ENCODE measurements around the gene SH2D4B.

Gene SH2D4B

DNA sequence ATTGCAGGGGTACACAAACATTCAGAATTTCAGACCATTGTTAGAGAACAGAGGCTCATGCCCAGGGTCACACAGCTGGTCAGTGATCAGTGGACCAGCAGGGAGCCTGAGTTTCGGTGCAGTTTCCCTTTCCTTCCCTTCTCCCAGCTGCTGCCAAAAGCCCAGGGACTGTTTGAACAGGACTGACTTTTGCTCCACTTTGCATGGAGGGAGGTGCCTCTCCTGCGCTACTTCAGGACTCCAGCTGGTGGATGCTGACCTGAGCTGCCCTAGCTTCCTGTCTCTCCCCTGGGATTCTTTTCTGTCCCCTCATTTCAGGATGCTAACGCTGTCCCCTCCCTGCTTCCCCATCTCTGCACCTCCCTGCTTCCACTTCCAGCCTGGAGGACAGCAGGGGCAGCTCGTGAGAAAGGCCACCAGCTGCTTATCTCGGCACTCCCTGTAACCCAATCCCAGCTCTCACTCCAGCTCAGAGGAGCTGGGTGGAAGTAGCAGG, 14.5 kb downstream of the SH2D4B start:
- H3K4me1 ChIP-seq (ENCODE audit: control insufficient read depth, insufficient read depth, low read length) = 0 out of 2 replicates have a peak, but pooled peaks cover 9% of the 10 kb centered on the region

DNA sequence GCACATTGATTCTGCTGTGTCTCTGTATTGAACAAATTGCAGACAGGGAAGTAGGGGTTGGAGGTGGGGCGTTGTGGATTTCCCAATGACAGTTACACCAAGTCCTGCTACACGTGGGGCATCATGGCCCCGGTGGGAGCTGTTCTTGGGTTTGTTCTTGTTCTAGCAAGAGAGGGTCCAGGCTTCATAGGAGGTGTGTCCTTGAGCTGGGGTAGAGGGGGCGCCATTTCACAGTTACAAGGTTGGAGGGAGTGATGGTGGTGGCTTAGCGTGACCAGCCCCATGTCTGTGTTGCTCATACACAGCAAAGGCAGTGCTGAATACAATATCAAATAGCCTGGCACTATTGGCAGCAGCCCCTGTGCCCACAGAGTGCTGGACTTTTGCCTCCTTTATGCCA, 15.7 kb downstream of the SH2D4B start:
- H3K36me3 ChIP-seq (ENCODE audit: control insufficient read depth, insufficient read depth, low read length) = no peaks in the 10 kb centered on the region
- H3K4me1 ChIP-seq (ENCODE audit: control insufficient read depth, insufficient read depth, low read length) = 0 out of 2 replicates have a peak, but pooled peaks cover 9% of the 10 kb centered on the region
- H3K4me3 ChIP-seq (ENCODE audit: low read depth, low read length) = no peak overlapping the region
- H3K27ac ChIP-seq (ENCODE audit: low read depth, low read length) = no peak overlapping the region
- no peak overlapping the region for H3K9ac ChIP-seq (ENCODE audit: low read depth, low read length)
- no peaks in the 10 kb centered on the region for H3K27me3 ChIP-seq (ENCODE audit: control insufficient read depth, insufficient read depth, low read length)
- no peaks in the 10 kb centered on the region for H3K9me3 ChIP-seq (ENCODE audit: control insufficient read depth, insufficient read depth, low read length)

More for the DNA sequence above, 14.5 kb downstream of the SH2D4B start:
- H3K27me3 ChIP-seq (ENCODE audit: control insufficient read depth, insufficient read depth, low read length) = no peaks in the 10 kb centered on the region
- no peak overlapping the region for H3K27ac ChIP-seq (ENCODE audit: low read depth, low read length)
- no peaks in the 10 kb centered on the region for H3K36me3 ChIP-seq (ENCODE audit: control insufficient read depth, insufficient read depth, low read length)
- H3K4me3 ChIP-seq (ENCODE audit: low read depth, low read length) = no peak overlapping the region
- H3K9ac ChIP-seq (ENCODE audit: low read depth, low read length) = no peak overlapping the region
- H3K9me3 ChIP-seq (ENCODE audit: control insufficient read depth, insufficient read depth, low read length) = no peaks in the 10 kb centered on the region

DNA sequence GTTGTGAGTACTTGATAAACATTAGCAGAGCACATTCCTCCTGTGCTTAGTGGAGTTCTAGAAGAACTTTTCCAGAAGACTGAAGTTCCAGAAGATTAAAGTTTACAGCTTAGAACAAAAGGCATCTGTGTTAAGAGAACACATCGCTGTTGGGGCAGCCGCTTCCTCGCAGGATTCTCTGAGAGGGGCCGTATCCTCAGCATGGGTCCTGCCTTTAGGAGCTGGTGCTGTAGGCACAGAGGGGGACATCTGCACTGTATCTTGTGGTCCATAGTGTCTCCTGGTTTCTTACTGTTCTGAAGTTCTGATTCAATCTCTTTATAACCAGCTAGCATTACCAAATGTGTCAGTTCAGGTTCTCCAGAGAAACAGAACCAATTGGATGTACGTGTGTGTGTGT, 16.3 kb downstream of the SH2D4B start:
- no peak overlapping the region for H3K27ac ChIP-seq (ENCODE audit: low read depth, low read length)
- H3K9me3 ChIP-seq (ENCODE audit: control insufficient read depth, insufficient read depth, low read length) = no peaks in the 10 kb centered on the region
- no peak overlapping the region for H3K9ac ChIP-seq (ENCODE audit: low read depth, low read length)
- no peaks in the 10 kb centered on the region for H3K36me3 ChIP-seq (ENCODE audit: control insufficient read depth, insufficient read depth, low read length)
- 0 out of 2 replicates have a peak, but pooled peaks cover 9% of the 10 kb centered on the region for H3K4me1 ChIP-seq (ENCODE audit: control insufficient read depth, insufficient read depth, low read length)
- no peaks in the 10 kb centered on the region for H3K27me3 ChIP-seq (ENCODE audit: control insufficient read depth, insufficient read depth, low read length)
- no peak overlapping the region for H3K4me3 ChIP-seq (ENCODE audit: low read depth, low read length)

DNA sequence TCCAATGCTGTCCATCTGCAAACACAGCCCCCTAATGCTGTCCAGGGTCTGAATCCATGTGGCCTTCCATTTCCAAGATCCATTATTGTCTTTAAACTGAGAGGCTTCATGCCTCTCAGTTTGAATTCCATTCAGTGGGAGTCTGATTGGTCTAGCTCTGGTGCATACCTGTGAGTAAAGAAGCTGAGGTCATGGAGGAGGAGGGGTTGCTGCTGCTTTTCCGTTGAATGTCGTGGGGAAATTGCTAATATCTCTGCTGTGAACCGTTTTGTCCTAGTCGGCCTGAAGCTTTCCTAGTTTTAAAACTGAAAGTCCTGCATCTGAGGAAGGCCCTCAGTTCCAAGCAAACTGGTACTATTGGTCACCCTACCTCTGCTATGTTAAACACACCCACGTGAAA, 17.7 kb downstream of the SH2D4B start:
- 0 out of 2 replicates have a peak, but pooled peaks cover 9% of the 10 kb centered on the region for H3K4me1 ChIP-seq (ENCODE audit: control insufficient read depth, insufficient read depth, low read length)
- no peaks in the 10 kb centered on the region for H3K36me3 ChIP-seq (ENCODE audit: control insufficient read depth, insufficient read depth, low read length)
- H3K27me3 ChIP-seq (ENCODE audit: control insufficient read depth, insufficient read depth, low read length) = no peaks in the 10 kb centered on the region
- no peak overlapping the region for H3K27ac ChIP-seq (ENCODE audit: low read depth, low read length)
- no peak overlapping the region for H3K9ac ChIP-seq (ENCODE audit: low read depth, low read length)
- H3K4me3 ChIP-seq (ENCODE audit: low read depth, low read length) = no peak overlapping the region
- no peaks in the 10 kb centered on the region for H3K9me3 ChIP-seq (ENCODE audit: control insufficient read depth, insufficient read depth, low read length)

DNA sequence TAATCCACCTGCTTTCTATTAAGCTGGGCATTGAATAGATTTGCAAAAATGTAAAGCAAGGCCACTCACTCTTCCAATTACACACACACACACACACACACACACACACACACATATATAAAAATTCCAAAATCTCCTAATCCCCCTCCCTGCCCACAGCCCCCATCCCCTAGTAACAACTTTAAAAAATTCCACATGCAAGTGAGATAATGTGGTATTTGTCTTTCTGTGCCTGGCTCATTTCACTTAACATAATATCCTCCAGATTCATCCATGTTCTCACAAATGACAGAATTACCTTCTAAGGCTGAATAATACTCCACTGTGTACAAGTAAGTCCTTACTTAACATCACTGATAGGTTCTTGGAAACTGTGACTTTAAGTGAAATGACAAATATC, 24.2 kb downstream of the SH2D4B start:
- H3K27ac ChIP-seq (ENCODE audit: low read depth, low read length) = no peak overlapping the region
- no peak overlapping the region for H3K9ac ChIP-seq (ENCODE audit: low read depth, low read length)
- no peaks in the 10 kb centered on the region for H3K27me3 ChIP-seq (ENCODE audit: control insufficient read depth, insufficient read depth, low read length)
- no peaks in the 10 kb centered on the region for H3K36me3 ChIP-seq (ENCODE audit: control insufficient read depth, insufficient read depth, low read length)
- no peak overlapping the region for H3K4me3 ChIP-seq (ENCODE audit: low read depth, low read length)
- H3K9me3 ChIP-seq (ENCODE audit: control insufficient read depth, insufficient read depth, low read length) = no peaks in the 10 kb centered on the region
- H3K4me1 ChIP-seq (ENCODE audit: control insufficient read depth, insufficient read depth, low read length) = no peaks in the 10 kb centered on the region

DNA sequence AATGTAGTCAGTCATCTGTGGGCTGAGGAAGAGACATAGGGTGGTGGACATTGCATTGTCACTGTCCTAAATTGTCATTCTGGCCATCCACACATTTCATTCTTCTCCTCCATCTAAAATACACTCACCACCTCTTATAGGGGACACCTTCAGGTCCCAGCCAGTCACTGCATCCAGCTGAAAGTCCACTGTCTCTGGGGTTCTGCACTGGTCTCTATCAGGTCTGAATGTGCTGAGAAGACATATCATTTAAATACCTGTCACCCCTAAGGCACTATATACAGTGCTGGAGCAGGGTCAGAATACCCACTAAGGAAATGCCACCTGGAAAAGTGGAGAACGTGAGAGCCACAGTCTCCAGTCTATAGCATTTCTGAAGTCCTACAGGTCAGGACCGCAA, 29.6 kb downstream of the SH2D4B start:
- Histone ChIP-seq H3K4me1 (ENCODE audit: control insufficient read depth, insufficient read depth, low read length) (no peaks in the 10 kb centered on the region), H3K27me3 (ENCODE audit: control insufficient read depth, insufficient read depth, low read length) (no peaks in the 10 kb centered on the region), H3K36me3 (ENCODE audit: control insufficient read depth, insufficient read depth, low read length) (no peaks in the 10 kb centered on the region), H3K9ac (ENCODE audit: low read depth, low read length) (no peak overlapping the region), H3K27ac (ENCODE audit: low read depth, low read length) (no peak overlapping the region), H3K9me3 (ENCODE audit: control insufficient read depth, insufficient read depth, low read length) (no peaks in the 10 kb centered on the region), H3K4me3 (ENCODE audit: low read depth, low read length) (no peak overlapping the region)

DNA sequence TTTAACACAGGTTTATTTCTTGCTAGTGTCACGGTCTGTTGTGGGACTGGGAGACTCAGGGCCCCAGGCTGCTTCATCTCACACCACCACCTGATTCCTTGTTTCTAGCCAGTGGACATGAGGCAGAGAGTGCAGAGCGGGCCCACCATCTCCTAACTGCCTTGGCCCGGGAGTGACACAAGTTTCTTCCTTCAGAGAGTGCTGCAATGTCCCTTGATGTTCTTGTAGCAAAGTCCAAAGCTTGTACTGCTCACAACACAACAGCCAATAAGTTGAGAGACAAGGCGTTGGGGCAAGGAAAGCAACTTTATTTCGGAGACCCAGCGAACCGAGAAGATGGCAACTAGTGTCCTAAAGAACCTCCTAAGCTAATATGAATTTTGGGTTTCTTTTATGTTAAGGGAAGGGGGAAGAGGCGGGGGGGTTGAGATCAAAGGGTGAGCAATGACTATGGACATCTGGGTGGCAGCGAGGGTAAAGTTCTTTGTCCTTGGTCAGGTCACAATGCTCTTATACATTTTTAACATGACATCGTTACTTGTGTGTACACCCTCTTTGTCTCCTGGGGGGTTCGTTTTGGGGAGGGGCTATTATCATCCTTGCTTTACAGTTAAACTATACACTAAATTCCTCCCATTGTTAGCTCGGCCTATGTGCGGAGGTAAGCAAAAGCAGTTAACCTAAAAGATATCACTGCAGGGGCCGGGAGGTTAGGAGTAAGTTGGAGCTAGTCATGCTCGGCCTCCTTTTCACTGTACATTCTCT, 31.6 kb downstream of the SH2D4B start:
- no peak overlapping the region for H3K4me3 ChIP-seq (ENCODE audit: low read depth, low read length)
- H3K9ac ChIP-seq (ENCODE audit: low read depth, low read length) = no peak overlapping the region
- no peaks in the 10 kb centered on the region for H3K36me3 ChIP-seq (ENCODE audit: control insufficient read depth, insufficient read depth, low read length)
- H3K4me1 ChIP-seq (ENCODE audit: control insufficient read depth, insufficient read depth, low read length) = no peaks in the 10 kb centered on the region
- H3K27me3 ChIP-seq (ENCODE audit: control insufficient read depth, insufficient read depth, low read length) = no peaks in the 10 kb centered on the region
- H3K27ac ChIP-seq (ENCODE audit: low read depth, low read length) = no peak overlapping the region
- no peaks in the 10 kb centered on the region for H3K9me3 ChIP-seq (ENCODE audit: control insufficient read depth, insufficient read depth, low read length)

DNA sequence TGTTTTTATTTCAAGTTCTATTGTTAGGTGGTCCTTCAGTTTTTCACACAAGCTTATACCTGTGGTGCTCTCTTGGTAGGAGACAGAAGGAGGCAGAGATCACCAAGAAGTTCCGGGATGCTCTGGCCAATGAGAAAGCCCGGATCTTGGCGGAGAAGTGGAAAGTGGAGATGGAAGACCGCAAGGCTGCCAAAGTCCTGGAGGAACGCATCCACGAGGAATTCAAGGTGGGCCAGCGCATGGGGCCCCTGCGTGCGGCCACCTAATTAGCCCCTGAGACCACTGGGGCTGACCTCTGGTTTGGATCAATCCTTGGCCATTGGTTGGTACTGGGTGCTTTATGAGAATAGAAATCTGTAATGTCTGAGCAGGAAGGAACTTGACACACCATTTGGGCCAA, 33.6 kb downstream of the SH2D4B start:
- Histone ChIP-seq H3K9me3 (ENCODE audit: control insufficient read depth, insufficient read depth, low read length) (no peaks in the 10 kb centered on the region), H3K4me1 (ENCODE audit: control insufficient read depth, insufficient read depth, low read length) (no peaks in the 10 kb centered on the region), H3K27ac (ENCODE audit: low read depth, low read length) (no peak overlapping the region)

DNA sequence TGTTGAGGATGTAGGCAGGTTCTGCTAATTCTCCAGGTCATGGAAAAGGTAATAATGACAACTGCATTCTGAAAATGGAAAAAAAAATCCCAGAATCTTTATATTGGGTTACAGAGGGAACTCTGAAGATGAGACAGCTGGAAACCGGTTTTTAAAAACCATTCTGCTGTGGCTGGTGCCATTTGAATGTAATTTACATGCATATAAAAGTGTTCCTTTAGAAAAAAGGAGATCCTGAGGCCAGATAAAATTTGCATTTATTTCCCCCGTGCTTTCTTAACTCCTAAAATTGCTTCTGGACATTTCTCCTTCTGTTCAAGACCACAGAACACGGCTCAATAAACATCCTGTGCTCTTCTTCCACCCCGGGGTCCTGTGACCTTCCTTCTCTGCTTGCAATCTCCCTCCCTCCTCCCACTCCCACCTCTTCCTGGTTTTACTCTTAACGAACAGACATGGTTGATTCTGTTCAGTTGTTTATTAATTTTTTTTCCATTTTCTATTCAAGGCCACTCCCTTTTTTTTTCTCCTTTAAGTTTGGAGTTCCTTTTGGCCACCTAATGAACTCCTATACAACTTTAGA, 41.6 kb downstream of the SH2D4B start:
- H3K9ac ChIP-seq (ENCODE audit: low read depth, low read length) = no peak overlapping the region
- no peaks in the 10 kb centered on the region for H3K27me3 ChIP-seq (ENCODE audit: control insufficient read depth, insufficient read depth, low read length)
- no peak overlapping the region for H3K4me3 ChIP-seq (ENCODE audit: low read depth, low read length)
- no peak overlapping the region for H3K27ac ChIP-seq (ENCODE audit: low read depth, low read length)
- H3K4me1 ChIP-seq (ENCODE audit: control insufficient read depth, insufficient read depth, low read length) = no peaks in the 10 kb centered on the region
- H3K9me3 ChIP-seq (ENCODE audit: control insufficient read depth, insufficient read depth, low read length) = no peaks in the 10 kb centered on the region
- H3K36me3 ChIP-seq (ENCODE audit: control insufficient read depth, insufficient read depth, low read length) = no peaks in the 10 kb centered on the region

More for the DNA sequence above, 33.6 kb downstream of the SH2D4B start:
- Histone ChIP-seq H3K27me3 (ENCODE audit: control insufficient read depth, insufficient read depth, low read length) (no peaks in the 10 kb centered on the region), H3K9ac (ENCODE audit: low read depth, low read length) (no peak overlapping the region), H3K4me3 (ENCODE audit: low read depth, low read length) (no peak overlapping the region), H3K36me3 (ENCODE audit: control insufficient read depth, insufficient read depth, low read length) (no peaks in the 10 kb centered on the region)

DNA sequence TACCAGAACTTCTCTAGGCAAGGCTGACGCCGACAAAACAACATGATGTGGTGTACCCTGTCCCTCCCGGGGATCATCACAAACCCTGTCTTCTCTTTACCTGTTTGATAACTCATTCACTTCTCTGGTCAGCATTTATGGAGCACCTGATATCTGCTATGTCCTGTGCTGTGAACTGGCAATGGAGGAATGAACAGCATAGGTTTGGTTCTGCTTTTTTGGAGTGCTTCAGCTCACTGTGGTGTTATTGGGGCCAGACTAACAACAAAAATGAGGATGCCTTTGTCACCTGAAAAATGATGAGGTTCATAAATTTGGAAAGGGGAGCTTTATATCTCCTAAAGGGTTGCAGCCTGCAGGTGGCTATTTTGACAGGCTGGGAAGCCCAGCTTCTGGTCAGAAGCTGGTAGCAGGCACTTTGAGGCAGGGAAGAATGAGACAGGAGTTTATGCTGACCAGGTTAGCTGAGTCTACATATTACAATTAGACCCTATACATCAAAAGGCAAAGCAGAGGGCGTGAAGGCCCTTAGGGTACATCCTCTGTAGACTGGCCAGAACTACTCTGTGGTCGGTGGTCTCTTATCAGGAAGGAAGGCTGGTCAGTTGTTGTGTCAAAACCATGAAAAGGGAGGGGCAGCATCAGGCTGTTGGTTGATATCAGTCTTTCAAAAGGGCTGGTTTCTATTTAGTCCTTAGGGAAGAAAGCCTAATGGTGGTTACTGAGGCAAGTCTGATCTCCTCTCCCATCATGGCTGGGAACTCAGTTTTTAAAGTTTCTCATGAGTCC, 42.3 kb downstream of the SH2D4B start:
- Histone ChIP-seq H3K36me3 (ENCODE audit: control insufficient read depth, insufficient read depth, low read length) (no peaks in the 10 kb centered on the region), H3K9ac (ENCODE audit: low read depth, low read length) (no peak overlapping the region), H3K4me1 (ENCODE audit: control insufficient read depth, insufficient read depth, low read length) (no peaks in the 10 kb centered on the region), H3K27ac (ENCODE audit: low read depth, low read length) (no peak overlapping the region), H3K27me3 (ENCODE audit: control insufficient read depth, insufficient read depth, low read length) (no peaks in the 10 kb centered on the region), H3K4me3 (ENCODE audit: low read depth, low read length) (no peak overlapping the region), H3K9me3 (ENCODE audit: control insufficient read depth, insufficient read depth, low read length) (no peaks in the 10 kb centered on the region)

All from HUES48 (cell line).